Measurements from ENCODE around the gene ITPR3.

Gene ITPR3

GRCh38 chr6:33684983-33685382 lies 63.9 kb downstream of the ITPR3 start:
- no peaks in the 10 kb centered on the region for H3K27me3 Mint-ChIP-seq (ENCODE audit: low read depth)
- peaks cover 14% of the 10 kb centered on the region for H3K4me1 Mint-ChIP-seq (ENCODE audit: low read depth)
- H3K36me3 Mint-ChIP-seq (ENCODE audit: low read depth): peaks cover 30% of the 10 kb centered on the region
- no peaks in the 10 kb centered on the region for H3K9me3 Mint-ChIP-seq
- no peak overlapping the region for H3K27ac Mint-ChIP-seq
- H3K4me3 Mint-ChIP-seq: no peak overlapping the region

GRCh38 chr6:33685411-33686224 lies 64.5 kb downstream of the ITPR3 start:
- no peak overlapping the region for H3K27ac Mint-ChIP-seq

GRCh38 chr6:33686225-33686924 lies 65.3 kb downstream of the ITPR3 start:
- H3K27ac Mint-ChIP-seq: peak overlapping the region; percentile 73
- no peak overlapping the region for H3K4me3 Mint-ChIP-seq
- H3K4me1 Mint-ChIP-seq (ENCODE audit: low read depth): peaks cover 17% of the 10 kb centered on the region
- no peaks in the 10 kb centered on the region for H3K27me3 Mint-ChIP-seq (ENCODE audit: low read depth)
- no peaks in the 10 kb centered on the region for H3K9me3 Mint-ChIP-seq
- H3K36me3 Mint-ChIP-seq (ENCODE audit: low read depth): peaks cover 31% of the 10 kb centered on the region

More at GRCh38 chr6:33685411-33686224, 64.5 kb downstream of the ITPR3 start:
- Mint-ChIP-seq H3K4me1 (ENCODE audit: low read depth) (peaks cover 14% of the 10 kb centered on the region), H3K4me3 (no peak overlapping the region), H3K36me3 (ENCODE audit: low read depth) (peaks cover 25% of the 10 kb centered on the region), H3K27me3 (ENCODE audit: low read depth) (no peaks in the 10 kb centered on the region), H3K9me3 (no peaks in the 10 kb centered on the region)

GRCh38 chr6:33686981-33687975 lies 66.2 kb downstream of the ITPR3 start:
- no peak overlapping the region for H3K4me3 Mint-ChIP-seq
- H3K27ac Mint-ChIP-seq: no peak overlapping the region
- peaks cover 18% of the 10 kb centered on the region for H3K4me1 Mint-ChIP-seq (ENCODE audit: low read depth)
- H3K36me3 Mint-ChIP-seq (ENCODE audit: low read depth): peaks cover 36% of the 10 kb centered on the region
- H3K9me3 Mint-ChIP-seq: no peaks in the 10 kb centered on the region
- no peaks in the 10 kb centered on the region for H3K27me3 Mint-ChIP-seq (ENCODE audit: low read depth)

- peaks cover 42% of the 10 kb centered on the region for H3K36me3 Mint-ChIP-seq (ENCODE audit: low read depth)
- H3K27ac Mint-ChIP-seq: no peak overlapping the region
- H3K4me3 Mint-ChIP-seq: no peak overlapping the region
Measured at GRCh38 chr6:33688006-33688405, 66.9 kb downstream of the ITPR3 start.

GRCh38 chr6:33688451-33689147 lies 67.5 kb downstream of the ITPR3 start:
- Mint-ChIP-seq H3K9me3 (no peaks in the 10 kb centered on the region), H3K36me3 (ENCODE audit: low read depth) (peaks cover 42% of the 10 kb centered on the region), H3K27me3 (ENCODE audit: low read depth) (no peaks in the 10 kb centered on the region), H3K4me3 (no peak overlapping the region), H3K27ac (no peak overlapping the region), H3K4me1 (ENCODE audit: low read depth) (peaks cover 18% of the 10 kb centered on the region)

More at GRCh38 chr6:33688006-33688405, 66.9 kb downstream of the ITPR3 start:
- H3K27me3 Mint-ChIP-seq (ENCODE audit: low read depth): no peaks in the 10 kb centered on the region
- H3K4me1 Mint-ChIP-seq (ENCODE audit: low read depth): peaks cover 19% of the 10 kb centered on the region
- H3K9me3 Mint-ChIP-seq: no peaks in the 10 kb centered on the region

- Mint-ChIP-seq H3K9me3 (no peaks in the 10 kb centered on the region), H3K27me3 (ENCODE audit: low read depth) (no peaks in the 10 kb centered on the region), H3K27ac (no peak overlapping the region), H3K36me3 (ENCODE audit: low read depth) (peaks cover 42% of the 10 kb centered on the region), H3K4me3 (no peak overlapping the region), H3K4me1 (ENCODE audit: low read depth) (peaks cover 19% of the 10 kb centered on the region)
Measured at GRCh38 chr6:33689148-33689494, 68.0 kb downstream of the ITPR3 start.

GRCh38 chr6:33689879-33690278 lies 68.8 kb downstream of the ITPR3 start:
- Mint-ChIP-seq H3K27ac (no peak overlapping the region), H3K4me3 (no peak overlapping the region), H3K27me3 (ENCODE audit: low read depth) (no peaks in the 10 kb centered on the region), H3K36me3 (ENCODE audit: low read depth) (peaks cover 41% of the 10 kb centered on the region), H3K4me1 (ENCODE audit: low read depth) (peaks cover 24% of the 10 kb centered on the region), H3K9me3 (no peaks in the 10 kb centered on the region)

GRCh38 chr6:33690766-33691165 lies 69.6 kb downstream of the ITPR3 start:
- no peak overlapping the region for H3K4me3 Mint-ChIP-seq
- H3K27me3 Mint-ChIP-seq (ENCODE audit: low read depth): no peaks in the 10 kb centered on the region
- H3K9me3 Mint-ChIP-seq: no peaks in the 10 kb centered on the region
- peaks cover 37% of the 10 kb centered on the region for H3K36me3 Mint-ChIP-seq (ENCODE audit: low read depth)
- peaks cover 31% of the 10 kb centered on the region for H3K4me1 Mint-ChIP-seq (ENCODE audit: low read depth)
- no peak overlapping the region for H3K27ac Mint-ChIP-seq

GRCh38 chr6:33691456-33692077 lies 70.4 kb downstream of the ITPR3 start:
- Mint-ChIP-seq H3K4me3 (no peak overlapping the region), H3K9me3 (no peaks in the 10 kb centered on the region), H3K36me3 (ENCODE audit: low read depth) (peaks cover 34% of the 10 kb centered on the region), H3K27ac (peak overlapping the region; percentile 59), H3K4me1 (ENCODE audit: low read depth) (peaks cover 39% of the 10 kb centered on the region), H3K27me3 (ENCODE audit: low read depth) (no peaks in the 10 kb centered on the region)

GRCh38 chr6:33692078-33692759 lies 71.1 kb downstream of the ITPR3 start:
- H3K27me3 Mint-ChIP-seq (ENCODE audit: low read depth): no peaks in the 10 kb centered on the region
- H3K36me3 Mint-ChIP-seq (ENCODE audit: low read depth): peaks cover 36% of the 10 kb centered on the region
- peak overlapping the region; percentile 72 for H3K4me3 Mint-ChIP-seq
- no peaks in the 10 kb centered on the region for H3K9me3 Mint-ChIP-seq
- H3K27ac Mint-ChIP-seq: peak overlapping the region; percentile 97
- peaks cover 46% of the 10 kb centered on the region for H3K4me1 Mint-ChIP-seq (ENCODE audit: low read depth)

GRCh38 chr6:33692760-33693158 lies 71.6 kb downstream of the ITPR3 start:
- Mint-ChIP-seq H3K4me1 (ENCODE audit: low read depth) (peaks cover 50% of the 10 kb centered on the region), H3K27ac (peak overlapping the region; percentile 97), H3K9me3 (no peaks in the 10 kb centered on the region), H3K4me3 (peak overlapping the region; percentile 72), H3K36me3 (ENCODE audit: low read depth) (peaks cover 40% of the 10 kb centered on the region), H3K27me3 (ENCODE audit: low read depth) (no peaks in the 10 kb centered on the region)
